Loucy (cell line): ENCODE results near the gene DBN1.

Experiments
- CTCF ChIP-seq: fragments of 200-600 bp; sonication (generic); conservative IDR thresholded peaks from 2 replicates; pipeline ENCODE4 v1.5.1; 2014; ENCODE audit warnings: mild to moderate bottlenecking, antibody characterized with exemption, low read length
- EZH2phosphoT487 ChIP-seq: fragments of 200-600 bp; IDR thresholded peaks from 2 replicates; pipeline ENCODE4 v1.6.1; 2018; ENCODE audit warnings: antibody characterized with exemption, mild to moderate bottlenecking, moderate library complexity, borderline replicate concordance

- TF ChIP-seq CTCF (no peak), EZH2phosphoT487 (no peak)
These were observed 47.5 kb downstream of the DBN1 start for GRCh38 chr5:177425801-177426565.
